GM21737 (cell line): ENCODE results near the gene HDAC7.
A peak's percentile ranks its signal among the peaks of the same experiment; 100 is the strongest.

Experiments
- ATAC-seq: cut with Tn5 transposase; IDR thresholded peaks from one replicate; pipeline ENCODE4 v1.9.1; 2021; ENCODE audit warnings: mild to moderate bottlenecking, moderate library complexity; ENCODE audit not compliant: unreplicated experiment

HDAC7 gene

GRCh38 chr12:47768323-47768811 is 51.3 kb downstream of the HDAC7 start:
- ATAC-seq: no peak

DNA sequence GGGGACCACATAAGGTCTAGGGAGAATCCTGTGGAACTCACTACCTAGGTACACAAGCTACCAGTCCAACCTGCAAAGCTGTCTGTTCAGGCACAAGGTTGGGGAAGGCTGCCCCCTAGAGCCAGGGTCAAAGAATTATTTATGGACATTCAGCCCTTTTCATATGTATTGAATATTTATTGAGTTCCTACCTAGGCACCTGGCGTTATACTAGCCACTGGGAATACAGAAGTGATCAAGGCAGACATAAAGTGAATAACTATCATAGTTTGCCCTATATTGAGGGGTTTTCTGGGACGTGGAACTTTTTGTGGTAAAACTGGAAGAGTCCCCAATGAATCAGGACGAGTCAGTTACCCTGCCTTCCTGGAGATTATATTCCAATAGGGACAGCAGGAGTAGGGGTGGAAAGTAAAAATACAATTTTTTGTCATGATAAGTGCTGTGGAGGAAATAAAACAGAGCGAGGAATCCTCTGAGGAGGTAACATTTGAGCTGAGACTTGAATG is 52.4 kb downstream of the HDAC7 start:
- ATAC-seq: no peak

GRCh38 chr12:47766502-47767215 is 53.0 kb downstream of the HDAC7 start:
- ATAC-seq: no peak

DNA sequence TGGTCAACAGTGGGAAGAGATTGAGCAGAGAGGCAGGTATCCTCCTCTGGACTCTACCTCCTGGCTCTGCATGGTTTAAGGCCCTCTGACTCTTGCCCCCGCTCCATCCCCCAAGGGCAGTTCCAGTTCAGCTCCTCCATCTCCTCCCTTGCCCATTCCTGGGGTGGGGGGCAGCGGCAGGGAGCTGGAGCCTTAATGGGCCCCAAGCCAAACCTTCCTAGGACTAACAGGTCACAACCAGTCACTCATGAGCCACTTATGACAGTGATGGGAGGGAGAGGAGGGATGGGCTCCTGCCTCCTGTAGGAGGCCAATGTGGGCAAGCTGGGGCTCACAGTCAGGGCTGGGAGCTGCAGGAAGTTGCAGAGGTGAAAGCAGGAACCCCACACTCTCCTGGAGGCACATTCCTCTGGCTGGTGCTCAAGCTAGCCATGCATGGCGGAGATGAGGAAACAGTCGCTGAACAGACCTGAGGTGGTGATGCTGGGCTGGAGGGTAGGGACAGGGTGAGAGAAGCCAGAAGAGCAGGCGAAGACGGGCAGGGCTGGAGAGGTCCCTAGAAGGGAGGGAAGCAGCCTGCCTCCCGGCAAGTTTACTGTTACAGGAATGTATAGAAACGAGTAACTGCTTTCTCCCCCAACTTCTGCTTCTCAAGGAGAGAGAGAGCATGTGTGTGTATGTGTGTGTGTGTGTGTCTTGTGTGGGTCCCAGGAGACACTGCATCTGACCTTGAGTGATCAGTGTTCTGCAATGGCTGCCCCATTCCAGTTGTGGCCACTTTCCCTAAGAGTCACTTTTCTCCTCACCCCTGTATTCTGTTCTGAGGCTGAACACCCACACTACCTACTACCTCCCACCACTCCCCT is 56.0 kb downstream of the HDAC7 start:
- ATAC-seq: no peak

- ATAC-seq: no peak
These were observed 56.7 kb downstream of the HDAC7 start for GRCh38 chr12:47762850-47763465.

GRCh38 chr12:47758834-47759690 is 60.6 kb downstream of the HDAC7 start, which contains the start of gene RAPGEF3:
TSS of gene RAPGEF3 (minus strand) at chr12:47758880. CDS start at chr12:47758556, 324 bp downstream.
- ATAC-seq: peak; percentile 60

- ATAC-seq: no peak
These were observed 61.2 kb downstream of the HDAC7 start for GRCh38 chr12:47758584-47758833.

GRCh38 chr12:47757840-47758583 is 61.7 kb downstream of the HDAC7 start:
- no peak for ATAC-seq

- no peak for ATAC-seq
These were observed 62.3 kb downstream of the HDAC7 start for GRCh38 chr12:47757364-47757839.

- ATAC-seq: peak; percentile 60
These were observed 63.8 kb downstream of the HDAC7 start for GRCh38 chr12:47755655-47756562.

- ATAC-seq: no peak
These were observed 64.8 kb downstream of the HDAC7 start for GRCh38 chr12:47754881-47755280.

DNA sequence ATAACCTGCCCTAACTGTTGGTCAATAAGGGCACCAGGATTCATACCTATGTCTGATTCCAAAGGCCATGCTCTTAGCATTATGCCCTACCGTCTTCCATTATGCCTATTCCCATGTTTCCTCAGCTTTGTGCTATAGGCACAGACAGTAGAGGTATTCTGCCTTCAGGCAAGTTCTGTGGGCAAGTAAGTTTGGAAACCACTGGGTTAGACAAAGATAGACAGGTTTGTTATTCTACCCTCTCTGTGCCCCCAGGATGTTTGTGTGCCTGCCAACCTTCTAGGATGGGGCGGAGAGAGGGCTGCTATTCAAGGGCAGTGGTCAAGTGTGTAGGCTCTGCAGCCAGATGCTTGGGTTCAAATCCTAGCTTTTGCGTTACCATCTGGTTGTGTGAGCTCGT is 65.6 kb downstream of the HDAC7 start:
- no peak for ATAC-seq

DNA sequence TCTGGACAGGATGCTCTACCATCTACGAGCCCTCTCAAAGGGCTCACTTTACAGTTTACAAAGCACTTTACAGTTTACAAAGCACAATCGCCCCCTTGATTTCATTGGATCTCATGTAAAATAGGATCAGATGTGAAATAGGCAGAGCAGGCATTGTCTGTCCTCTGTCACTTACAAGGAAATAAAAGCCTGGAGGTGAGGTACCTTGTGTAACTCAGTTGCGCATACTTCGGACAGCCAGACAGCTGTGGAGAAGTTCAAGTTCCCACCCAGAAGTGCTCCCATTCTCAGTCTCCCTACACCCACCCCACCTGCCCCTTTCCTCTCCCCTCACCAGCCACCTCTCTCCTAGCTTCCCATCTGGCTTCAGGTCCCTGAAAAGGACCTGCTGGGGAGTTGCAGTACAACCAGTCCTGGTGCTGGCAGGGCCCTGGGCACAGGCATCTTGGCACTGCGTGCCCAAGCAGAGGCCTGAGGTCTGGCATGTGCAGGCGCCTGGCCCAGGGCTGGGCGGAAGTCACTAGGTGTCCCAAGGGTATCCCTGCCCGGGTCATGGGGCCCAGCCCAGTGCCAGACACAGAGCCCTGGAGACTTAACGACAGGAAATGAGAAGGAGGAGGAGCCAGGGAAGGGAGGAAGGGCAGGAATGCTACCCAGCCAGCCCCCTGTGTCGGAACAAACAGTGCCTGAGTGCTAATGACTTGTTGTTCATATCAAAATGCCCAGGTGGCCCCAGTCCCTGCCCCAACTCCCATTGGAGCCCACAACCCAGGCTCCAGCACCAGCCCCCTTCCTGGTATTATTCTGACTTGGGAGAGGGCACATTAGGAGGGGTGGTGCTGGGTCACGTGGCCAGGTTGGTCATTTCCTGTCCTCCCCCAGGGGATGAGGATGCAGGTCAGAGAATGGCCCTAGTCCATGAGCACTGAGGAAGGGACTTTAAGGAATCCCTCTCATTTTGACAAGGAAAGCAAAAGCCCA is 66.4 kb downstream of the HDAC7 start:
- no peak for ATAC-seq

DNA sequence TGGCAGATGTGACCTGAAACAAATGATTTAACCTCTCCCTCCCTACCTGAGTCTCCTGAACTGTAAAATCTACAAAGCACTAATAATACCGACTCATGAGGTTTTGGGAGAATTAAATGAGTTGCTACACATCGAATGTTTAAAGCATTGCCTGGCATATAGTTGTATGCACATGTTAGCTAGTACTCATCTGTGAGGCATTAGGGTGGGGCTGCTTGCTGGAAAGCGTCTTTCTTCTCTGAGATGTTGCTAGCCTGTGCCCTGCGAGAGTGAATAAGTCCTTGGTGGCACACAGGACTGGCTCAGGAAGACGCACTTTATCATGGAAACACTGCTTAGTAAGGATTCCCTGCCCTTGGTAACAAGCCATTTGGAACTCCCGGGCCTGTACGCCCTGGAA is 67.2 kb downstream of the HDAC7 start:
- ATAC-seq: no peak

DNA sequence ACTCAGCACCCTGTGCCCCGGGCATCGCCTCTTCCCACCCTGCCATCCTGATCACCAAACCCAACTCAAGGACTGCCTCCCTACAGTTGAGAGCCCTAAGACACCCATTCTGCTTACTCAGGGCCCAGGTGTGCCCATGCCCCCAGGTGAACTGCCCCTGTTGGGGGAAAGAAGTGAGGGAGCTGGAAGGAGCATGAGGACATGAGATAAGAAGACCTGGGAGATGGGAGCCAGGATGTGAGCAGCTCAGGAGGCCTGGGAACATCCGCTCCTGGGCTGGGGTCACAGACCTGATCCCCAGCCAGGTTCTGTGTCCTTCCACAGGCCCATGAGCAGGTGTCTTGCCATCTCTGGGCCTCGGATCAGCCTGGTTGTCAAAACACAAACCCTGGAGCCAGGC is 67.6 kb downstream of the HDAC7 start:
- ATAC-seq: no peak

DNA sequence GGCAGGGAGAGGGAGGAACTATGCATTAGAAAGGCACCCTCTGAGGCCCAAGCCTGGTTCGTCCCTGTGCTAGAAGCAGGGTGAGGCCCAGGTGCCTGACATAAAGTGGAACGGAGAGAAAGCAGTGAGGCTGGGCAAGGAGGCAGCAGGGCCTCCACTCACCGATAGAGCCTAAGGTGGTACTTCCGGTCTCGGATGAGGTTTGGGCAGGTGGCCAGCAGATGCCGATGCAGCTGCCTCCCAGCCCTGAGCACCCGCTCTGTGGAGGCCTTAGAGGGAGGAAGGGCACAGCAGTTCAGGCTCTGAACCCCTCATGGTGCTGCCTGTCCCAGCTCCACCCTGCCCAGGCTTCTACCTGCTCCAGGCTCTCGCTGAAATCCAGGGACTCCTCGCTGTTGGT is 68.1 kb downstream of the HDAC7 start:
- no peak for ATAC-seq

- no peak for ATAC-seq
These were observed 68.7 kb downstream of the HDAC7 start for GRCh38 chr12:47750916-47751470.
